ENCODE results near the gene ATP6V1B1.

DNA sequence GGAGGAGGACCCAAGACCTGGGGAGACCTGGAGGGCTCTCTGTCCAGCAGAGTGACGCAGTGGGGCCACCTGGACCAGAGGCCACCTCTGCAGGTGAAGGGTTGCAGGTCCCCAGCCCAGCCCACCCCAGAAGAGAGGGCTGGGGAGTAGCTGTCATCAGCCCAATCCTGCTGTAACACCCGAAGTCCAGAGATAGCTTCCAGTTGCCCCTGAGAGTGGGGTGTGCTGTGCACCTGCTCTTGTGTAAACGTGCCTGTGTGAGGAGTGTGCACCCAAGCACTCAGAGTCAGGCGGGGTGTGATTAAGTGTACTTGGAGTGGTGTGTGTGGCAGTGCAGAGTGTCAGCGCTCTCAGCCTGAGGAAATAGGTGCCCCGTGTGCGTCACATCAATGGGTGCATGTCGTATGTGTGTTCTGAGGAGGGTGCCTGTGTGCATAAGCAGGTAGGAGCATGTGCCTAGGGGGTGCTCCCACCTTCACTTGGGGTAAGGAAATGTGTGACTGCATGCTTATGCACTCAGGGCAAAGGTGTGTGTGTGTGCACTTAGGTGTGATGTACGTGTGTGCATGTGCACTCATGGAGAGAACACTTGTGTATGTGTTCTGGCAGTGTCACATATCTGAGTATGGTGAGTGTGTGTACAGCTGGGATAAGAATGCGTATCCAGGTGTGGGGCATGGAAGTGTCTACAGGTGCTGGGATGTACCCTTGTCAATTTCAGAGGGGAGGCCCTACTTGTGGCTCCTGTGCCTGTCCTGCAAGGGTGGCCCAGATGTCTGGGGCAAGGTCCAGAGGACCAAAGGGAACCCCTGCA, 672 bp downstream of the ATP6V1B1 start:
- TF ChIP-seq POLR2AphosphoS5 (IDR thresholded peaks at IDR 0.05) (no peak), POLR2A (IDR thresholded peaks at IDR 0.05) (no peak), EP300 (IDR thresholded peaks at IDR 0.05) (no peak)
- TF ChIP-seq, protein P1, sequence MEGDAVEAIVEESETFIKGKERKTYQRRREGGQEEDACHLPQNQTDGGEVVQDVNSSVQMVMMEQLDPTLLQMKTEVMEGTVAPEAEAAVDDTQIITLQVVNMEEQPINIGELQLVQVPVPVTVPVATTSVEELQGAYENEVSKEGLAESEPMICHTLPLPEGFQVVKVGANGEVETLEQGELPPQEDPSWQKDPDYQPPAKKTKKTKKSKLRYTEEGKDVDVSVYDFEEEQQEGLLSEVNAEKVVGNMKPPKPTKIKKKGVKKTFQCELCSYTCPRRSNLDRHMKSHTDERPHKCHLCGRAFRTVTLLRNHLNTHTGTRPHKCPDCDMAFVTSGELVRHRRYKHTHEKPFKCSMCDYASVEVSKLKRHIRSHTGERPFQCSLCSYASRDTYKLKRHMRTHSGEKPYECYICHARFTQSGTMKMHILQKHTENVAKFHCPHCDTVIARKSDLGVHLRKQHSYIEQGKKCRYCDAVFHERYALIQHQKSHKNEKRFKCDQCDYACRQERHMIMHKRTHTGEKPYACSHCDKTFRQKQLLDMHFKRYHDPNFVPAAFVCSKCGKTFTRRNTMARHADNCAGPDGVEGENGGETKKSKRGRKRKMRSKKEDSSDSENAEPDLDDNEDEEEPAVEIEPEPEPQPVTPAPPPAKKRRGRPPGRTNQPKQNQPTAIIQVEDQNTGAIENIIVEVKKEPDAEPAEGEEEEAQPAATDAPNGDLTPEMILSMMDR (IDR thresholded peaks at IDR 0.05): no peak
